Smooth muscle cell (in vitro differentiated cells): Measurements from ENCODE around the gene GRN. TPM values are rescaled to one million over a fixed set of nuclear protein-coding genes. Genes with fewer than 3 reads are reported as not detected.

Experiments
- DNase-seq: peaks from one replicate; lab custom pipeline; 2025; ENCODE audit not compliant: unreplicated experiment; lab: John Stamatoyannopoulos, UW
- H2AFZ ChIP-seq: fragments of 200-600 bp; sonication (generic); 2 replicates; pipeline ENCODE4 v1.6.0; 2016; ENCODE audit warnings: antibody characterized with exemption, low read depth, mild to moderate bottlenecking
- H3F3A ChIP-seq: fragments of 200-600 bp; sonication (generic); 2 replicates; pipeline ENCODE4 v1.6.0; 2017; ENCODE audit warnings: antibody characterized with exemption, low read depth
- H3K27ac ChIP-seq: fragments of 200-600 bp; sonication (generic); 2 replicates; pipeline ENCODE4 v1.5.1; 2016; ENCODE audit warnings: low read depth, mild to moderate bottlenecking
- H3K27me3 ChIP-seq: fragments of 200-600 bp; sonication (generic); 2 replicates; pipeline ENCODE4 v1.6.1; 2016; ENCODE audit warnings: low read depth, mild to moderate bottlenecking
- H3K36me3 ChIP-seq: fragments of 200-600 bp; sonication (generic); 2 replicates; pipeline ENCODE4 v1.5.1; 2016; ENCODE audit warnings: low read depth
- H3K4me1 ChIP-seq: fragments of 200-600 bp; sonication (generic); 2 replicates; pipeline ENCODE4 v1.5.1; 2016; ENCODE audit warnings: low read depth
- H3K4me2 ChIP-seq: fragments of 200-600 bp; sonication (generic); 2 replicates; pipeline ENCODE4 v1.6.0; 2016; ENCODE audit warnings: mild to moderate bottlenecking
- H3K4me3 ChIP-seq: fragments of 200-600 bp; sonication (generic); 2 replicates; pipeline ENCODE4 v1.5.1; 2016; ENCODE audit warnings: mild to moderate bottlenecking
- H3K79me2 ChIP-seq: fragments of 200-600 bp; sonication (generic); 2 replicates; pipeline ENCODE4 v1.6.0; 2016; ENCODE audit warnings: low read depth, mild to moderate bottlenecking
- H3K9ac ChIP-seq: fragments of 200-600 bp; sonication (generic); 2 replicates; pipeline ENCODE4 v1.6.0; 2016; ENCODE audit warnings: low read depth
- H3K9me3 ChIP-seq: fragments of 200-600 bp; sonication (generic); replicated peaks from 2 replicates; pipeline ENCODE4 v1.5.1; 2016; ENCODE audit warnings: low read depth
- H4K20me1 ChIP-seq: fragments of 200-600 bp; sonication (generic); 2 replicates; pipeline ENCODE4 v1.6.0; 2016; ENCODE audit warnings: low read depth
- WGBS: methylation state at CpG from one replicate; pipeline ENCODE4 v1.1.7; 2016; ENCODE audit warnings: low lambda C conversion rate; 5-methylcytosine and 5-hydroxymethylcytosine counted together
- polyA plus RNA-seq: library from polyadenylated mRNA; unstranded; fragments of >200 nt; fragmentation: Nextera tagmentation; extraction: Ambion mirVana; gene quantifications from 2 replicates; pipeline ENCODE4 v1.2.1, GENCODE V29; 2016
- total RNA-seq: library from RNA; depleted of rRNA; stranded (reverse); fragments of >200 nt; gene quantifications from 2 replicates; pipeline ENCODE4 v1.2.3, GENCODE V29; 2014
- TF ChIP-seq, protein P1 (sequence below): fragments of 200-600 bp; sonication (generic); IDR thresholded peaks from 2 replicates; pipeline ENCODE4 v1.5.1; 2017; ENCODE audit warnings: borderline replicate concordance, mild to moderate bottlenecking, antibody characterized with exemption; ENCODE audit not compliant: insufficient read depth, poor library complexity, severe bottlenecking

GRN gene
- total and polyA plus RNA-seq, 2 experiments from 2014 or later: 125 to 338 TPM

DNA sequence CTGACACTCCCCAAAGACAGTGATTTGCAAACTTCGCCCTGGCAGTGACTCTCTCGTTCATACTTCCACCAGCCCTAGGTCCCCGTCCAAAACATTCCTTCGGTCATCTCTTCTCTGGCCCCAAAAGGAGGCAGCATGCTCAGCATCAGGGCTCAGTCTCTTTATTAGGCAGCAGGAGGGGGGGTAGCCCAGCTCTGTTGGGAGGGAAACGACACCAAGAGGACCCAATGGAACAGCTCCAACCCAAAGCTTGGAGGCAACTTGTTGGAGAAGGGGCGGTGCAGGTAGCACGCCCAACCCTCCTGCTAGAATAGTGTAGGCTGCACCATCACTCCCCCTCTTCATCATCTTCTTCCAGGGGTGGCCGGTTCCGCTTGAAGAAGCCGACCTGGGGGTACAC is 26.9 kb downstream of the GRN start:
- Histone ChIP-seq H3K79me2 (no peaks in the 10 kb centered on the region), H3K27me3 (peaks cover 4% of the 10 kb centered on the region), H3K4me3 (no peak overlapping the region), H3K36me3 (no peaks in the 10 kb centered on the region), H3F3A (no peaks in the 10 kb centered on the region), H3K4me2 (no peak overlapping the region), H3K9me3 (no peaks in the 10 kb centered on the region), H3K9ac (no peak overlapping the region), H2AFZ (no peak overlapping the region), H4K20me1 (no peaks in the 10 kb centered on the region), H3K27ac (no peak overlapping the region), H3K4me1 (no peaks in the 10 kb centered on the region)
- TF ChIP-seq, protein P1, sequence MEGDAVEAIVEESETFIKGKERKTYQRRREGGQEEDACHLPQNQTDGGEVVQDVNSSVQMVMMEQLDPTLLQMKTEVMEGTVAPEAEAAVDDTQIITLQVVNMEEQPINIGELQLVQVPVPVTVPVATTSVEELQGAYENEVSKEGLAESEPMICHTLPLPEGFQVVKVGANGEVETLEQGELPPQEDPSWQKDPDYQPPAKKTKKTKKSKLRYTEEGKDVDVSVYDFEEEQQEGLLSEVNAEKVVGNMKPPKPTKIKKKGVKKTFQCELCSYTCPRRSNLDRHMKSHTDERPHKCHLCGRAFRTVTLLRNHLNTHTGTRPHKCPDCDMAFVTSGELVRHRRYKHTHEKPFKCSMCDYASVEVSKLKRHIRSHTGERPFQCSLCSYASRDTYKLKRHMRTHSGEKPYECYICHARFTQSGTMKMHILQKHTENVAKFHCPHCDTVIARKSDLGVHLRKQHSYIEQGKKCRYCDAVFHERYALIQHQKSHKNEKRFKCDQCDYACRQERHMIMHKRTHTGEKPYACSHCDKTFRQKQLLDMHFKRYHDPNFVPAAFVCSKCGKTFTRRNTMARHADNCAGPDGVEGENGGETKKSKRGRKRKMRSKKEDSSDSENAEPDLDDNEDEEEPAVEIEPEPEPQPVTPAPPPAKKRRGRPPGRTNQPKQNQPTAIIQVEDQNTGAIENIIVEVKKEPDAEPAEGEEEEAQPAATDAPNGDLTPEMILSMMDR: no peak
- WGBS: 82% methylated on average over 10 of the region's 10 CpGs
- DNase-seq: no peak

DNA sequence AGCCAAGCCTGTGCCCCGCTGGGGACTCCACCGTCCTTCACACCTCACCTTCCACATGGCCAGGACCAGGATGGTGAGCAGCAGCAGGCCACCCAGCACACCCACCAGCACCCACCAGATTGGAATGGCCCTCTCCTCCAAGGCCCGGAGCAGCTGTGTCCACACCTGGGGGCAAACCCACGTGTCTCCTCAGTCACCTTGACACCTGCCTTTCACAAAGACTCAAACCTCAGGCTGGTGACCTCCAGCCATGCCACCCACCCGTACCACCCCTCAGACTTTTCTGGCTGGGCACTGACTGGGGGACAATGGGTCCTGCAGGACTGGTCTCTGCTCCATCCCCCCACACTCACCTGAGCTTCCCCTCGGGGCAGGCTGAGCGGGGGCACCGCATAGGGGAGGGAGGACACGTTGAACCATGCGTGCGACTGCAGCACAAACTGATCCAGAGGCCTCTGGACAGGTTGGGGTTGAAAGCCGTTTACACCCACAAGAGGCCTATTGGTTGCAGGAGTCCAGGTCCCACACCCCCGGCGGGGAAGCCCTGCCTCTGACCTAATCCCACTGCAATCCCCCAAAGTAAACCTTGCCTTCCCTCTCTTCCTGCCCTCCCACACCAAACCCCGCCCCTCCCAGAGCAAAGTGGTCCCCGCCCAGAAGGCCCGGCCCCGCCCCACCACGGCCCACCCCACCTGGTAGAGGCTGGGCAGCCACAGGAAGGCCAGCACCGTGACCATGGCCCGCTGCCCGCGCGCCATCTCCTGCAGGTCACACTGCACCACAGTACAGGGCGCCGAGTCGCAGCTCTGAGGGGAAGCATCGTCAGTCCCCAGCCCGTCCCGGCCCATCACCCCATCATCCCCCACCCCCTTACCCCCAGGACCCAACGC is 29.4 kb downstream of the GRN start:
- Histone ChIP-seq H3K4me2 (no peak overlapping the region), H2AFZ (no peak overlapping the region)
- DNase-seq: no peak

DNA sequence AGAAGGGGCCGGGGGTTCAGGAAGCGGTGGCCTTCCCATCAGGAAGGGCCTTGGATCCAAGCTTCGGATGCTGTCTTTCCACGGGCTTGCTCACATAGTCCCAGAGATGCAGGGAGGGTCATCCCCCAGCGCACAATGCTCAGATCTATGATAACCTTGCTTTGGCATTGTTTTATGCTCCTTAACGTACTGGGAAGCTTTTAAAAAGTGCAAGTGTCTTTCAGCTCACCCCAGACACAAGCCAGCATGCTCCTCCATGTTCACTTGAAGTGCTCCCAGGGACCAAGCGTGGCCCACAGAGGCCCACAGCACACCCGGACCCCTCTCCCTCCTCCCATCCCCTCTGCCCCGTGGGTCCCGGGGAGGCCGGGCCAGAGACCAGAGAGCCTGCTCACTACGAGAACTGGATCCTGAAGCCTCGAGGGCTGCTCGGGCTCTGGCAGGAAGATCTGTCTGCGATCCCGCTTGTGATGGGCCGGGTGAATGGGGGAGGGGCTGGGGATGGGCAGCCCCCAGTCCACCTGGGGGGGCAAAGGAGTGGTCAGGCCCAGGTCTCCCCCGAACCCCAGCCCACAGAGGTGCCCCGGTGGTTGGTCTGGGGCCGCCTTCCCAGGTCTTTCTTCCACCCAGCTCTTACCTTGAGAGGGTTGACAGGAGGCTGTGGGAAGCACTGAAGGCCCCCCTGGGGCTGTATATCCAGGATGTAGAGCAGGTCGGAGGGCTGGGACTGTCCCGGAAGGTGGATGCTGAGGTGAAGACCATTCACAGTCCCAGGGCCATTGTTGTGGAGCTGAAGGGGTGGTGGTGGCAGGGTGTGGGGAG is 30.3 kb downstream of the GRN start:
- Histone ChIP-seq H2AFZ (no peak overlapping the region), H3K4me2 (no peak overlapping the region), H3K27ac (no peak overlapping the region), H4K20me1 (no peaks in the 10 kb centered on the region), H3K4me1 (no peaks in the 10 kb centered on the region), H3K27me3 (no peaks in the 10 kb centered on the region), H3K9ac (no peak overlapping the region), H3K9me3 (no peaks in the 10 kb centered on the region), H3F3A (no peaks in the 10 kb centered on the region), H3K36me3 (no peaks in the 10 kb centered on the region), H3K79me2 (no peaks in the 10 kb centered on the region), H3K4me3 (no peak overlapping the region)
- TF ChIP-seq, protein P1: no peak
- 75% methylated on average over 22 of the region's 22 CpGs for WGBS
- DNase-seq: no peak

More for the DNA sequence above, 29.4 kb downstream of the GRN start:
- Histone ChIP-seq H3K4me3 (no peak overlapping the region), H3K79me2 (no peaks in the 10 kb centered on the region), H3K27me3 (no peaks in the 10 kb centered on the region), H3K9ac (no peak overlapping the region), H4K20me1 (no peaks in the 10 kb centered on the region), H3F3A (no peaks in the 10 kb centered on the region), H3K27ac (no peak overlapping the region), H3K9me3 (no peaks in the 10 kb centered on the region), H3K4me1 (no peaks in the 10 kb centered on the region), H3K36me3 (no peaks in the 10 kb centered on the region)
- TF ChIP-seq, protein P1: no peak
- WGBS: 48% methylated on average over 22 of the region's 31 CpGs
